WTC11 (cell line): Measurements from ENCODE around the gene SEC61A2. TPM values are rescaled to one million over a fixed set of nuclear protein-coding genes. Genes with fewer than 3 reads are reported as not detected.

Experiments
- ATAC-seq: fragments of 200-7000 bp; cut with Tn5 transposase; 2 replicates; pipeline ENCODE4 v1.10.0; 2021; ENCODE audit warnings: mild to moderate bottlenecking, moderate library complexity
- CTCF ChIA-PET: fragments of 300-600 bp; sonication (Branson Sonifier 250); formaldehyde crosslinking; loops from one replicate; lab custom pipeline; 2021; ENCODE audit warnings: antibody characterized with exemption; lab: Charles Lee
- POLR2A ChIA-PET: fragments of 350-600 bp; sonication (Branson Sonifier 250); formaldehyde crosslinking; loops from one replicate; lab custom pipeline; 2021; ENCODE audit warnings: antibody characterized with exemption; lab: Charles Lee
- DNase-seq: peaks from one replicate; pipeline ENCODE4 v3.0.0; 2021; ENCODE audit warnings: low spot score
- H3K27ac Mint-ChIP-seq: 2 replicates; pipeline ENCODE4 v1.8.0; 2021; ENCODE audit warnings: mixed read lengths
- H3K27me3 Mint-ChIP-seq: 2 replicates; pipeline ENCODE4 v1.8.0; 2021; ENCODE audit warnings: low read depth, mild to moderate bottlenecking, moderate library complexity, mixed read lengths
- H3K36me3 Mint-ChIP-seq: 2 replicates; pipeline ENCODE4 v1.8.0; 2021; ENCODE audit warnings: mixed read lengths
- H3K4me1 Mint-ChIP-seq: 2 replicates; pipeline ENCODE4 v1.8.0; 2022; ENCODE audit warnings: mixed read lengths
- H3K4me3 Mint-ChIP-seq: 2 replicates; pipeline ENCODE4 v1.8.0; 2021; ENCODE audit warnings: mild to moderate bottlenecking, moderate library complexity, mixed read lengths
- H3K9me3 Mint-ChIP-seq: 2 replicates; pipeline ENCODE4 v1.8.0; 2021; ENCODE audit warnings: mixed read lengths
- ATF1 ChIP-seq: sonication (generic); formaldehyde crosslinking; IDR thresholded peaks from 2 replicates; pipeline ENCODE4 v1.8.1; 2023; ENCODE audit warnings: mild to moderate bottlenecking, moderate library complexity, missing genetic modification reagents
- ESRRA ChIP-seq: sonication (generic); formaldehyde crosslinking; IDR thresholded peaks from 2 replicates; pipeline ENCODE4 v1.8.1; 2022; ENCODE audit warnings: mild to moderate bottlenecking, missing genetic modification reagents, borderline replicate concordance
- GABPB1 ChIP-seq: sonication (generic); formaldehyde crosslinking; IDR thresholded peaks from 2 replicates; pipeline ENCODE4 v1.8.1; 2023; ENCODE audit warnings: mild to moderate bottlenecking, missing genetic modification reagents
- GRHL2 ChIP-seq: fragments of 250-450 bp; sonication (Bioruptor Pico); IDR thresholded peaks from 2 replicates; pipeline ENCODE4 v1.8.0; 2022; ENCODE audit warnings: mild to moderate bottlenecking, moderate library complexity; ENCODE audit not compliant: insufficient replicate concordance, severe bottlenecking
- KAT7 ChIP-seq: sonication (generic); formaldehyde crosslinking; IDR thresholded peaks from 2 replicates; pipeline ENCODE4 v1.8.1; 2023; ENCODE audit warnings: missing genetic modification reagents, mild to moderate bottlenecking, borderline replicate concordance
- NFE2L1 ChIP-seq: sonication (generic); formaldehyde crosslinking; IDR thresholded peaks from 2 replicates; pipeline ENCODE4 v1.8.1; 2023; ENCODE audit warnings: missing genetic modification reagents
- NR1H2 ChIP-seq: sonication (generic); formaldehyde crosslinking; IDR thresholded peaks from 2 replicates; pipeline ENCODE4 v1.9.0; 2021; ENCODE audit warnings: mild to moderate bottlenecking, moderate library complexity, missing genetic modification reagents
- PREB ChIP-seq: sonication (generic); formaldehyde crosslinking; IDR thresholded peaks from 2 replicates; pipeline ENCODE4 v1.8.1; 2022; ENCODE audit warnings: mild to moderate bottlenecking, missing genetic modification reagents, moderate library complexity, borderline replicate concordance
- PRRX2 ChIP-seq: fragments of 250-450 bp; sonication (Bioruptor Pico); IDR thresholded peaks from 2 replicates; pipeline ENCODE4 v1.8.0; 2021; ENCODE audit warnings: mild to moderate bottlenecking
- RELA ChIP-seq: sonication (generic); formaldehyde crosslinking; IDR thresholded peaks from 2 replicates; pipeline ENCODE4 v1.8.1; 2022; ENCODE audit warnings: missing genetic modification reagents, mild to moderate bottlenecking, borderline replicate concordance
- TCF7 ChIP-seq: sonication (generic); formaldehyde crosslinking; IDR thresholded peaks from 2 replicates; pipeline ENCODE4 v1.8.0; 2022; ENCODE audit warnings: mild to moderate bottlenecking, low read depth, missing genetic modification reagents, moderate library complexity
- TEAD4 ChIP-seq: sonication (generic); formaldehyde crosslinking; IDR thresholded peaks from 2 replicates; pipeline ENCODE4 v1.8.0; 2022; ENCODE audit warnings: mild to moderate bottlenecking, missing genetic modification reagents
- ZBTB21 ChIP-seq: sonication (generic); formaldehyde crosslinking; IDR thresholded peaks from 2 replicates; pipeline ENCODE4 v1.8.1; 2023; ENCODE audit warnings: mild to moderate bottlenecking, missing genetic modification reagents, borderline replicate concordance
- ZNF416 ChIP-seq: fragments of 250-450 bp; sonication (Bioruptor Pico); IDR thresholded peaks from 2 replicates; pipeline ENCODE4 v1.9.0; 2021; ENCODE audit warnings: mild to moderate bottlenecking, inconsistent platforms
- total RNA-seq: library from RNA; stranded (reverse); gene quantifications from 3 replicates; pipeline ENCODE4 v1.2.3, GENCODE V29; 2021
- TF ChIP-seq, protein P1 (sequence below): sonication (generic); formaldehyde crosslinking; IDR thresholded peaks from 2 replicates; pipeline ENCODE4 v1.8.0; 2022; ENCODE audit warnings: missing genetic modification reagents
- TF ChIP-seq, protein P2 (sequence below): sonication (generic); formaldehyde crosslinking; IDR thresholded peaks from 2 replicates; pipeline ENCODE4 v1.8.0; 2022; ENCODE audit warnings: mild to moderate bottlenecking, missing genetic modification reagents
- TF ChIP-seq, protein P3 (sequence below): sonication (generic); formaldehyde crosslinking; IDR thresholded peaks from 2 replicates; pipeline ENCODE4 v1.8.1; 2022; ENCODE audit warnings: low read depth, missing genetic modification reagents, borderline replicate concordance
- TF ChIP-seq, protein P4 (sequence below): sonication (generic); formaldehyde crosslinking; IDR thresholded peaks from 2 replicates; pipeline ENCODE4 v1.8.1; 2023; ENCODE audit warnings: mild to moderate bottlenecking, missing genetic modification reagents, borderline replicate concordance

Gene SEC61A2
- total RNA-seq, 1 experiment from 2014 or later: 19.0 TPM

DNA sequence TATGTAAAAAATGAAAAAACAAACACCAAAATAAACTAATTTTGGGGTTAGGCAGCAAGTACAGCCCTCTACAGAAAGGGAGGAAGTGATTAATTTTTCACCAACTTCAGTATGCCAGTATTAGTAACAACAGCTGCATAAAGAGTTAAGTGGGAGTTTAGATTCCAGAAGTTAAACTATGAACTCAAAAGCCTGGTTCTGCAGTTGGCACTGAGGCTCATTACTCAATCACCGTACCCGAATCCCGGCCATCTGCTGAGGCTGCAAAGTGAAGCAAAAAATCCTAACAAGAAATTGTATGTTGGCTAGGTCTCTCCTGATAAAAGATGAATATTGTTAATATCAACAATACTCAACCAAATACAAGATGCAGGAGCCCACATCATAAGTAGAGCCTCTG is 62.2 kb downstream of the SEC61A2 start:
- no peaks in the 10 kb centered on the region for H3K9me3 Mint-ChIP-seq
- H3K4me1 Mint-ChIP-seq: peaks cover 37% of the 10 kb centered on the region
- TF ChIP-seq KAT7 (CRISPR knock-in tag) (no peak), ZNF416 (no peak)
- TF ChIP-seq, protein P1, sequence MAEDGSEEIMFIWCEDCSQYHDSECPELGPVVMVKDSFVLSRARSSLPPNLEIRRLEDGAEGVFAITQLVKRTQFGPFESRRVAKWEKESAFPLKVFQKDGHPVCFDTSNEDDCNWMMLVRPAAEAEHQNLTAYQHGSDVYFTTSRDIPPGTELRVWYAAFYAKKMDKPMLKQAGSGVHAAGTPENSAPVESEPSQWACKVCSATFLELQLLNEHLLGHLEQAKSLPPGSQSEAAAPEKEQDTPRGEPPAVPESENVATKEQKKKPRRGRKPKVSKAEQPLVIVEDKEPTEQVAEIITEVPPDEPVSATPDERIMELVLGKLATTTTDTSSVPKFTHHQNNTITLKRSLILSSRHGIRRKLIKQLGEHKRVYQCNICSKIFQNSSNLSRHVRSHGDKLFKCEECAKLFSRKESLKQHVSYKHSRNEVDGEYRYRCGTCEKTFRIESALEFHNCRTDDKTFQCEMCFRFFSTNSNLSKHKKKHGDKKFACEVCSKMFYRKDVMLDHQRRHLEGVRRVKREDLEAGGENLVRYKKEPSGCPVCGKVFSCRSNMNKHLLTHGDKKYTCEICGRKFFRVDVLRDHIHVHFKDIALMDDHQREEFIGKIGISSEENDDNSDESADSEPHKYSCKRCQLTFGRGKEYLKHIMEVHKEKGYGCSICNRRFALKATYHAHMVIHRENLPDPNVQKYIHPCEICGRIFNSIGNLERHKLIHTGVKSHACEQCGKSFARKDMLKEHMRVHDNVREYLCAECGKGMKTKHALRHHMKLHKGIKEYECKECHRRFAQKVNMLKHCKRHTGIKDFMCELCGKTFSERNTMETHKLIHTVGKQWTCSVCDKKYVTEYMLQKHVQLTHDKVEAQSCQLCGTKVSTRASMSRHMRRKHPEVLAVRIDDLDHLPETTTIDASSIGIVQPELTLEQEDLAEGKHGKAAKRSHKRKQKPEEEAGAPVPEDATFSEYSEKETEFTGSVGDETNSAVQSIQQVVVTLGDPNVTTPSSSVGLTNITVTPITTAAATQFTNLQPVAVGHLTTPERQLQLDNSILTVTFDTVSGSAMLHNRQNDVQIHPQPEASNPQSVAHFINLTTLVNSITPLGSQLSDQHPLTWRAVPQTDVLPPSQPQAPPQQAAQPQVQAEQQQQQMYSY (CRISPR knock-in tag): no peak
- ATAC-seq (no peak), DNase-seq (no peak)
- CTCF ChIA-PET: no interaction called here
- H3K4me3 Mint-ChIP-seq: no peak overlapping the region
- H3K36me3 Mint-ChIP-seq: peaks cover 29% of the 10 kb centered on the region
- no peaks in the 10 kb centered on the region for H3K27me3 Mint-ChIP-seq
- POLR2A ChIA-PET: no interaction called here
- H3K27ac Mint-ChIP-seq: peak overlapping the region; percentile 80; the same call in 1 of the 2 replicates

GRCh38 chr10:12193193-12193592 is 63.7 kb downstream of the SEC61A2 start:
- Mint-ChIP-seq H3K9me3 (no peaks in the 10 kb centered on the region), H3K27me3 (no peaks in the 10 kb centered on the region), H3K36me3 (peaks cover 20% of the 10 kb centered on the region), H3K4me1 (peaks cover 39% of the 10 kb centered on the region), H3K4me3 (peak overlapping the region; percentile 39; the same call in 1 of the 2 replicates), H3K27ac (peak overlapping the region; percentile 94)
- ChIA-PET POLR2A (no interaction called here), CTCF (no interaction called here)
- TF ChIP-seq GABPB1 (CRISPR knock-in tag) (no peak), PREB (no peak), RELA (no peak)
- TF ChIP-seq, protein P2, sequence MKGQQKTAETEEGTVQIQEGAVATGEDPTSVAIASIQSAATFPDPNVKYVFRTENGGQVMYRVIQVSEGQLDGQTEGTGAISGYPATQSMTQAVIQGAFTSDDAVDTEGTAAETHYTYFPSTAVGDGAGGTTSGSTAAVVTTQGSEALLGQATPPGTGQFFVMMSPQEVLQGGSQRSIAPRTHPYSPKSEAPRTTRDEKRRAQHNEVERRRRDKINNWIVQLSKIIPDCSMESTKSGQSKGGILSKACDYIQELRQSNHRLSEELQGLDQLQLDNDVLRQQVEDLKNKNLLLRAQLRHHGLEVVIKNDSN (CRISPR knock-in tag): no peak
- ATAC-seq (no peak), DNase-seq (no peak)

DNA sequence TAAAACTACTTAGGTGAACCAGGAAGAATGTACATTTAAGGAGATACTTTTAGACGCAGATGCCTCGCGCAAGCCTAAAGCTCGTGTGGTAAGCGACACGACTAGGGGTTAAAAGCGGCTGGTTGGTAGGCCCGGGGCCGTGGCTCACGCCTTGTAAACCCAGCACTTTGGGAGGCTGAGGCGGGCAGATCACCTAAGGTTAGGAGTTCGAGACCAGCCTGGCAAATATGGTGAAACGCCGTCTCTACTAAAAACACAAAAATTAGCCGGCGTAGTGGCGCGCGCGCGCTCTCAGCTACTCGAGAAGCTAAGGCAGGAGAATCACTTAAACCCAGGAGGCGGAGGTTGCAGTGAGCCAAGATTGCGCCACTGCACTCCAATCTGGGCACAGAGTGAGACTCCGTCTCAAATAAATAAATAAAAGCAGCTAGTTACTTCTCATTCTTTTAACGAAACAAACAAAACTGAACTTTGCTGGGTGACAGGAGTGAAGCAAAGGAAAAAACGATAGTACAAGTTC is 65.3 kb downstream of the SEC61A2 start:
- ATAC-seq: no peak
- ChIA-PET POLR2A (interaction anchor here (0.9 kb wide), 1 partner anchor 320 kb away, joined by 3 read pairs; no protein-coding TSS in a partner anchor), CTCF (no interaction called here)
- Mint-ChIP-seq H3K4me3 (peak overlapping the region; percentile 91), H3K4me1 (peaks cover 28% of the 10 kb centered on the region), H3K27me3 (no peaks in the 10 kb centered on the region), H3K27ac (peak overlapping the region; percentile 98), H3K36me3 (peaks cover 30% of the 10 kb centered on the region), H3K9me3 (no peaks in the 10 kb centered on the region)
- peak; percentile 13 for DNase-seq
- no peak for TF ChIP-seq TEAD4 (CRISPR knock-in tag)
- no peak for TF ChIP-seq PRRX2 (CRISPR knock-in tag)
- TF ChIP-seq, protein P3, sequence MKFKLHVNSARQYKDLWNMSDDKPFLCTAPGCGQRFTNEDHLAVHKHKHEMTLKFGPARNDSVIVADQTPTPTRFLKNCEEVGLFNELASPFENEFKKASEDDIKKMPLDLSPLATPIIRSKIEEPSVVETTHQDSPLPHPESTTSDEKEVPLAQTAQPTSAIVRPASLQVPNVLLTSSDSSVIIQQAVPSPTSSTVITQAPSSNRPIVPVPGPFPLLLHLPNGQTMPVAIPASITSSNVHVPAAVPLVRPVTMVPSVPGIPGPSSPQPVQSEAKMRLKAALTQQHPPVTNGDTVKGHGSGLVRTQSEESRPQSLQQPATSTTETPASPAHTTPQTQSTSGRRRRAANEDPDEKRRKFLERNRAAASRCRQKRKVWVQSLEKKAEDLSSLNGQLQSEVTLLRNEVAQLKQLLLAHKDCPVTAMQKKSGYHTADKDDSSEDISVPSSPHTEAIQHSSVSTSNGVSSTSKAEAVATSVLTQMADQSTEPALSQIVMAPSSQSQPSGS (CRISPR knock-in tag): no peak
- TF ChIP-seq, protein P4, sequence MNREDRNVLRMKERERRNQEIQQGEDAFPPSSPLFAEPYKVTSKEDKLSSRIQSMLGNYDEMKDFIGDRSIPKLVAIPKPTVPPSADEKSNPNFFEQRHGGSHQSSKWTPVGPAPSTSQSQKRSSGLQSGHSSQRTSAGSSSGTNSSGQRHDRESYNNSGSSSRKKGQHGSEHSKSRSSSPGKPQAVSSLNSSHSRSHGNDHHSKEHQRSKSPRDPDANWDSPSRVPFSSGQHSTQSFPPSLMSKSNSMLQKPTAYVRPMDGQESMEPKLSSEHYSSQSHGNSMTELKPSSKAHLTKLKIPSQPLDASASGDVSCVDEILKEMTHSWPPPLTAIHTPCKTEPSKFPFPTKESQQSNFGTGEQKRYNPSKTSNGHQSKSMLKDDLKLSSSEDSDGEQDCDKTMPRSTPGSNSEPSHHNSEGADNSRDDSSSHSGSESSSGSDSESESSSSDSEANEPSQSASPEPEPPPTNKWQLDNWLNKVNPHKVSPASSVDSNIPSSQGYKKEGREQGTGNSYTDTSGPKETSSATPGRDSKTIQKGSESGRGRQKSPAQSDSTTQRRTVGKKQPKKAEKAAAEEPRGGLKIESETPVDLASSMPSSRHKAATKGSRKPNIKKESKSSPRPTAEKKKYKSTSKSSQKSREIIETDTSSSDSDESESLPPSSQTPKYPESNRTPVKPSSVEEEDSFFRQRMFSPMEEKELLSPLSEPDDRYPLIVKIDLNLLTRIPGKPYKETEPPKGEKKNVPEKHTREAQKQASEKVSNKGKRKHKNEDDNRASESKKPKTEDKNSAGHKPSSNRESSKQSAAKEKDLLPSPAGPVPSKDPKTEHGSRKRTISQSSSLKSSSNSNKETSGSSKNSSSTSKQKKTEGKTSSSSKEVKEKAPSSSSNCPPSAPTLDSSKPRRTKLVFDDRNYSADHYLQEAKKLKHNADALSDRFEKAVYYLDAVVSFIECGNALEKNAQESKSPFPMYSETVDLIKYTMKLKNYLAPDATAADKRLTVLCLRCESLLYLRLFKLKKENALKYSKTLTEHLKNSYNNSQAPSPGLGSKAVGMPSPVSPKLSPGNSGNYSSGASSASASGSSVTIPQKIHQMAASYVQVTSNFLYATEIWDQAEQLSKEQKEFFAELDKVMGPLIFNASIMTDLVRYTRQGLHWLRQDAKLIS: no peak
- TF ChIP-seq GRHL2 (CRISPR knock-in tag): no peak
- TF ChIP-seq NR1H2 (CRISPR knock-in tag): no peak
- no peak for TF ChIP-seq ESRRA (CRISPR knock-in tag)
- TF ChIP-seq ZBTB21 (CRISPR knock-in tag): no peak
- no peak for TF ChIP-seq NFE2L1 (CRISPR knock-in tag)
- no peak for TF ChIP-seq RELA
- no peak for TF ChIP-seq PREB
- no peak for TF ChIP-seq TCF7 (CRISPR knock-in tag)
- TF ChIP-seq ATF1 (CRISPR knock-in tag): no peak
